Parathyroid adenoma (tissue), 2 donors: Measurements from ENCODE around the gene CCDC38.

Experiments
- H2AFZ ChIP-seq: fragments of 300-600 bp; sonication (generic); one replicate; pipeline ENCODE4 v1.7.0; 2017; ENCODE audit warnings: antibody characterized with exemption, mild to moderate bottlenecking
- H3K27ac ChIP-seq: fragments of 300-600 bp; sonication (generic); one replicate; pipeline ENCODE4 v1.7.0; 2017
- H3K27me3 ChIP-seq: fragments of 300-600 bp; sonication (generic); one replicate; pipeline ENCODE4 v1.7.0; 2017; ENCODE audit warnings: low read length; ENCODE audit not compliant: control insufficient read depth, insufficient read depth
- H3K36me3 ChIP-seq: fragments of 300-600 bp; sonication (generic); one replicate; pipeline ENCODE4 v1.7.0; 2017; ENCODE audit warnings: low read length; ENCODE audit not compliant: control insufficient read depth, insufficient read depth
- H3K4me1 ChIP-seq: fragments of 300-600 bp; sonication (generic); one replicate; pipeline ENCODE4 v1.7.0; 2017; ENCODE audit warnings: control low read depth
- H3K4me2 ChIP-seq: fragments of 300-600 bp; sonication (generic); one replicate; pipeline ENCODE4 v1.7.0; 2017; ENCODE audit warnings: low read length
- H3K4me3 ChIP-seq: fragments of 300-600 bp; sonication (generic); one replicate; pipeline ENCODE4 v1.7.0; 2017; ENCODE audit warnings: low read depth, low read length
- H3K79me2 ChIP-seq: fragments of 300-600 bp; sonication (generic); one replicate; pipeline ENCODE4 v1.7.0; 2017; ENCODE audit warnings: control low read depth
- H3K9ac ChIP-seq: fragments of 300-600 bp; sonication (generic); one replicate; pipeline ENCODE4 v1.7.0; 2017; ENCODE audit warnings: mild to moderate bottlenecking
- H3K9me3 ChIP-seq: fragments of 300-600 bp; sonication (generic); one replicate; pipeline ENCODE4 v1.7.0; 2017; ENCODE audit warnings: low read length; ENCODE audit not compliant: control insufficient read depth
- CTCF ChIP-seq: fragments of 300-600 bp; sonication (generic); IDR thresholded peaks from one replicate; pipeline ENCODE4 v1.7.0; 2017; ENCODE audit warnings: antibody characterized with exemption, mild to moderate bottlenecking
- donor health status: primary hyperparathyroidism.

The CCDC38 gene

GRCh38 chr12:95837240-95838038, 105.0 kb downstream of the CCDC38 start:
- no peak overlapping the region for H3K27ac ChIP-seq
- H3K4me1 ChIP-seq = no peaks in the 10 kb centered on the region
- no peak overlapping the region for H3K4me3 ChIP-seq
- H3K36me3 ChIP-seq = no peaks in the 10 kb centered on the region
- no peaks in the 10 kb centered on the region for H3K27me3 ChIP-seq
- no peaks in the 10 kb centered on the region for H3K79me2 ChIP-seq
- no peak for TF ChIP-seq CTCF
- no peaks in the 10 kb centered on the region for H3K9me3 ChIP-seq
- H3K4me2 ChIP-seq = no peak overlapping the region
- H3K9ac ChIP-seq = no peak overlapping the region
- peak overlapping the region; percentile 9 for H2AFZ ChIP-seq

- Histone ChIP-seq H3K4me3 (no peak overlapping the region), H3K27ac (no peak overlapping the region)
Measured at GRCh38 chr12:95836630-95837239, 105.7 kb downstream of the CCDC38 start.

GRCh38 chr12:95836185-95836609, 106.2 kb downstream of the CCDC38 start:
- H2AFZ ChIP-seq = peak overlapping the region; percentile 9
- H3K27ac ChIP-seq = no peak overlapping the region
- H3K9ac ChIP-seq = no peak overlapping the region
- no peaks in the 10 kb centered on the region for H3K9me3 ChIP-seq
- H3K27me3 ChIP-seq = no peaks in the 10 kb centered on the region
- H3K36me3 ChIP-seq = no peaks in the 10 kb centered on the region
- no peaks in the 10 kb centered on the region for H3K79me2 ChIP-seq
- no peak for TF ChIP-seq CTCF
- H3K4me3 ChIP-seq = no peak overlapping the region
- no peaks in the 10 kb centered on the region for H3K4me1 ChIP-seq
- no peak overlapping the region for H3K4me2 ChIP-seq

More at GRCh38 chr12:95836630-95837239, 105.7 kb downstream of the CCDC38 start:
- Histone ChIP-seq H3K36me3 (no peaks in the 10 kb centered on the region), H3K4me1 (no peaks in the 10 kb centered on the region), H2AFZ (peak overlapping the region; percentile 9), H3K4me2 (no peak overlapping the region), H3K27me3 (no peaks in the 10 kb centered on the region), H3K9ac (no peak overlapping the region), H3K79me2 (no peaks in the 10 kb centered on the region), H3K9me3 (no peaks in the 10 kb centered on the region)
- no peak for TF ChIP-seq CTCF

GRCh38 chr12:95834572-95834971, 107.8 kb downstream of the CCDC38 start:
- Histone ChIP-seq H3K9ac (no peak overlapping the region), H3K4me1 (no peaks in the 10 kb centered on the region), H3K36me3 (no peaks in the 10 kb centered on the region), H3K4me2 (no peak overlapping the region), H3K9me3 (no peaks in the 10 kb centered on the region), H3K27ac (no peak overlapping the region), H2AFZ (no peak overlapping the region), H3K79me2 (no peaks in the 10 kb centered on the region), H3K4me3 (no peak overlapping the region), H3K27me3 (no peaks in the 10 kb centered on the region)
- TF ChIP-seq CTCF = no peak
